Activated B cell treated with CpG ODN at 0.5 μM for 24 hours (primary cell): ENCODE results near the gene BMP8A. TPM values are rescaled to one million over a fixed set of nuclear protein-coding genes. Genes with fewer than 3 reads are reported as not detected.

Experiments used
- ATAC-seq: fragments of 200-7000 bp; cut with Tn5 transposase; one replicate; pipeline ENCODE4 v1.10.0; 2021; ENCODE audit warnings: low read depth, mild to moderate bottlenecking, moderate library complexity
- CTCF ChIA-PET: fragments of 350-600 bp; sonication (Branson Sonifier 250); formaldehyde crosslinking; loops from one replicate; lab custom pipeline; 2021; ENCODE audit warnings: antibody characterized with exemption; lab: Charles Lee
- POLR2A ChIA-PET: fragments of 350-600 bp; sonication (Branson Sonifier 250); formaldehyde crosslinking; loops from one replicate; lab custom pipeline; 2021; ENCODE audit warnings: antibody characterized with exemption; lab: Charles Lee
- DNase-seq: peaks from one replicate; pipeline ENCODE4 v3.0.0; 2022
- H3K27ac Mint-ChIP-seq: one replicate; pipeline ENCODE4 v1.8.0; 2020; ENCODE audit warnings: mixed read lengths
- H3K27me3 Mint-ChIP-seq: one replicate; pipeline ENCODE4 v1.8.0; 2021; ENCODE audit warnings: mixed read lengths
- H3K36me3 Mint-ChIP-seq: one replicate; pipeline ENCODE4 v1.8.0; 2021; ENCODE audit warnings: low read depth, mixed read lengths
- H3K4me1 Mint-ChIP-seq: one replicate; pipeline ENCODE4 v1.8.0; 2021; ENCODE audit warnings: mixed read lengths
- H3K4me3 Mint-ChIP-seq: one replicate; pipeline ENCODE4 v1.8.0; 2020; ENCODE audit warnings: mild to moderate bottlenecking, mixed read lengths
- H3K9me3 Mint-ChIP-seq: one replicate; pipeline ENCODE4 v1.8.0; 2020; ENCODE audit warnings: mixed read lengths
- intact Hi-C: fragments of 100-400 bp; cut with micrococcal nuclease; formaldehyde crosslinking; loops from one replicate; pipeline ENCODE4 v1.15.1; 2024
- total RNA-seq: library from RNA; stranded (reverse); gene quantifications from 2 replicates; pipeline ENCODE4 v1.2.3, GENCODE V29; 2022
- TF ChIP-seq, protein P1 (sequence below): fragments of 200-600 bp; IDR thresholded peaks from one replicate; pipeline ENCODE4 v1.8.0; 2022; ENCODE audit warnings: antibody characterized with exemption, mild to moderate bottlenecking

BMP8A gene
- total RNA-seq, 1 donor from 2014 or later = 0.20 TPM

GRCh38 chr1:39481289-39481688 is 10.1 kb upstream of the BMP8A start:
- POLR2A ChIA-PET = no interaction called here
- H3K27ac Mint-ChIP-seq = no peak overlapping the region
- no peak for ATAC-seq

GRCh38 chr1:39483276-39483675 is 8.2 kb upstream of the BMP8A start:
- H3K36me3 Mint-ChIP-seq = peaks cover 73% of the 10 kb centered on the region
- no peaks in the 10 kb centered on the region for H3K4me1 Mint-ChIP-seq
- H3K9me3 Mint-ChIP-seq = no peaks in the 10 kb centered on the region
- ChIA-PET CTCF (no interaction called here), POLR2A (no interaction called here)
- DNase-seq (no peak), ATAC-seq (no peak)
- intact Hi-C loops = no loop called here
- H3K4me3 Mint-ChIP-seq = no peak overlapping the region
- H3K27me3 Mint-ChIP-seq = no peaks in the 10 kb centered on the region
- TF ChIP-seq, protein P1, sequence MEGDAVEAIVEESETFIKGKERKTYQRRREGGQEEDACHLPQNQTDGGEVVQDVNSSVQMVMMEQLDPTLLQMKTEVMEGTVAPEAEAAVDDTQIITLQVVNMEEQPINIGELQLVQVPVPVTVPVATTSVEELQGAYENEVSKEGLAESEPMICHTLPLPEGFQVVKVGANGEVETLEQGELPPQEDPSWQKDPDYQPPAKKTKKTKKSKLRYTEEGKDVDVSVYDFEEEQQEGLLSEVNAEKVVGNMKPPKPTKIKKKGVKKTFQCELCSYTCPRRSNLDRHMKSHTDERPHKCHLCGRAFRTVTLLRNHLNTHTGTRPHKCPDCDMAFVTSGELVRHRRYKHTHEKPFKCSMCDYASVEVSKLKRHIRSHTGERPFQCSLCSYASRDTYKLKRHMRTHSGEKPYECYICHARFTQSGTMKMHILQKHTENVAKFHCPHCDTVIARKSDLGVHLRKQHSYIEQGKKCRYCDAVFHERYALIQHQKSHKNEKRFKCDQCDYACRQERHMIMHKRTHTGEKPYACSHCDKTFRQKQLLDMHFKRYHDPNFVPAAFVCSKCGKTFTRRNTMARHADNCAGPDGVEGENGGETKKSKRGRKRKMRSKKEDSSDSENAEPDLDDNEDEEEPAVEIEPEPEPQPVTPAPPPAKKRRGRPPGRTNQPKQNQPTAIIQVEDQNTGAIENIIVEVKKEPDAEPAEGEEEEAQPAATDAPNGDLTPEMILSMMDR = no peak
- H3K27ac Mint-ChIP-seq = no peak overlapping the region

More at GRCh38 chr1:39481289-39481688, 10.1 kb upstream of the BMP8A start:
- TF ChIP-seq, protein P1 = no peak
- Mint-ChIP-seq H3K36me3 (peaks cover 73% of the 10 kb centered on the region), H3K27me3 (no peaks in the 10 kb centered on the region), H3K4me3 (no peak overlapping the region), H3K9me3 (no peaks in the 10 kb centered on the region), H3K4me1 (no peaks in the 10 kb centered on the region)
- CTCF ChIA-PET = no interaction called here
- intact Hi-C loops = no loop called here
- DNase-seq = no peak

DNA sequence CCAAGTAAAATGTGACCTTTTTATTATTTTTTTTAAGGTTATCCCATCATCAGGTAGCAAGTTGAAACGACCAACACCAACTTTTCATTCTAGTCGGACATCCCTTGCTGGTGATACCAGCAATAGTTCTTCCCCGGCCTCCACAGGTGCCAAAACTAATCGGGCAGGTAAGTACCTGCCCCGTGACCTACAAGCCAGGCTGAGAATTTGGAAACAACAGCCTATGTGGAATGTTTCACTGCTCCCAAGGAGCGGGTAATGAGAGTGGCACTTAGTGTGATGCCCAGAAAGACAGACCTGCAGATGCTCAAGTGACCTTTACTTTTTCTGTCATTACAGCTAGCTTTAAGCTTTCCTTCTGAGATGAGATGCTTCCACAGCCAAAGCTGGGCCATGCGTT is 6.9 kb upstream of the BMP8A start:
- H3K36me3 Mint-ChIP-seq = peaks cover 62% of the 10 kb centered on the region
- no peak overlapping the region for H3K4me3 Mint-ChIP-seq
- TF ChIP-seq, protein P1 = no peak
- ATAC-seq (no peak), DNase-seq (no peak)
- H3K27me3 Mint-ChIP-seq = no peaks in the 10 kb centered on the region
- CTCF ChIA-PET = no interaction called here
- H3K9me3 Mint-ChIP-seq = no peaks in the 10 kb centered on the region
- POLR2A ChIA-PET = no interaction called here
- H3K4me1 Mint-ChIP-seq = no peaks in the 10 kb centered on the region
- intact Hi-C loops = no loop called here
- H3K27ac Mint-ChIP-seq = no peak overlapping the region

DNA sequence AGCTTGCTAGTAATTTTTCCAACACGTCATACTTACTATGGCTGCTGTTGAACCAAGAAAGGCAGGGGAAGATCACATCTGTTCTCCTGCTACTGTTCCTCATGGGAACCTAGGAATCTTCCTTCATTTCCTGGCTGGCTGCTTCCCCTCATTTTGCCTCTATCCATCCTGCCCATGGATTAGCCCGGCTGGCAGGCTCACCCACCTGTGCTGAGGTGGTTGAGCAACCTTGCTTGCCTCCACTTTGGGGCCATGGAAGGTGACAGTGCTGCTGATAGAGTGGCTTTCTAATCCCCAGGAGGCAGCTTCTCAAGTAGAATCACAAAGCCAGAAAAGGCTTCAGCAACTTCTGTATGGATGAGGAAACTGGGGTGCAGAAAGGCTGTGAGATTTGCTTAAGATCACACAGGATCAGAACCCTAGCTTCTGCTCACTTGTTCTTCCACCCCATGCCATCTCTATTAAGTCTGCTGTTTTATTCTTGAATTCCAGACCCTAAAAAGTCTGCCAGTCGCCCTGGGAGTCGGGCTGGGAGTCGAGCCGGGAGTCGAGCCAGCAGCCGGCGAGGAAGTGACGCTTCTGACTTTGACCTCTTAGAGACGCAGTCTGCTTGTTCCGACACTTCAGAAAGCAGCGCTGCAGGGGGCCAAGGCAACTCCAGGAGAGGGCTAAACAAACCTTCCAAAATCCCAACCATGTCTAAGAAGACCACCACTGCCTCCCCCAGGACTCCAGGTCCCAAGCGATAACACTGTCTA is 6.2 kb upstream of the BMP8A start:
- ChIA-PET POLR2A (no interaction called here), CTCF (no interaction called here)
- H3K4me1 Mint-ChIP-seq = no peaks in the 10 kb centered on the region
- TF ChIP-seq, protein P1 = no peak
- no peak overlapping the region for H3K4me3 Mint-ChIP-seq
- peaks cover 56% of the 10 kb centered on the region for H3K36me3 Mint-ChIP-seq
- H3K27ac Mint-ChIP-seq = no peak overlapping the region
- intact Hi-C loops = no loop called here
- H3K27me3 Mint-ChIP-seq = no peaks in the 10 kb centered on the region
- no peak for DNase-seq
- no peak for ATAC-seq
- H3K9me3 Mint-ChIP-seq = no peaks in the 10 kb centered on the region

DNA sequence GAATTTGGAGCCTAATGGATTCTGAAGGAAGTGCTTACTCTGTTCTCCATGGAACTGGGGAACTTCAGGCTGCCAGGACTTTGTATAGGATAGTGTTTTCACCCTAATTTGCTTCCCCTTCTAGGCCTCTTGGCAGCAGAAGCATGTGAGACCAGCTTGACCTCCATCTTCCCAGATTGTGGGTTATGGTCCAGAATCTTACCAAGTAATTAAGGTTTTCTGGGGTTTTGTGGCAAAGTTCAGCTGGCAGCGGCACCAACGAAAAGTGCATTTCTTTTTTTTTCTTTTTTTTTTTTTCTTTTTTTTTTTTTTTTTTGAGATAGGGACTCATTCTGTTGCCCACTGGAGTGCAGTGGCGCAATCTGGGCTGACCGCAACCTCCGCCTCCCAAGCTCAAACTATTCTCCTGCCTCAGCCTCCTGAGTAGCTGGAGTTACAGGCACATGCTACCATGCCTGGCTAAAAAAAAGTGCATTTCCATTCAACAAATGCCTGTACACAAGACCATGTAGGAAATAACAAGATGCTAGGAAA is 3.4 kb upstream of the BMP8A start:
- no peak for ATAC-seq
- POLR2A ChIA-PET = no interaction called here
- Mint-ChIP-seq H3K27me3 (peaks cover 6% of the 10 kb centered on the region), H3K9me3 (no peaks in the 10 kb centered on the region), H3K36me3 (peaks cover 36% of the 10 kb centered on the region), H3K27ac (no peak overlapping the region), H3K4me1 (peaks cover 6% of the 10 kb centered on the region), H3K4me3 (no peak overlapping the region)
- CTCF ChIA-PET = no interaction called here
- no peak for DNase-seq
- TF ChIP-seq, protein P1 = no peak
- intact Hi-C loops = no loop called here
